Inferior parietal cortex (tissue), 1 donor: Measurements from ENCODE around the gene CACNG4.
"Not testable (repeated sequence)": the region's sequence is repeated elsewhere in the genome, so short reads cannot be mapped to it uniquely, and the experiment has no call there.

Source experiments
- DNase-seq: peaks from one replicate; pipeline ENCODE4 v3.0.0-alpha.2; 2016; ENCODE audit errors: extremely low spot score

Gene CACNG4

GRCh38 chr17:67018471-67019434 is 54.2 kb downstream of the CACNG4 start:
- no peak for DNase-seq

DNA sequence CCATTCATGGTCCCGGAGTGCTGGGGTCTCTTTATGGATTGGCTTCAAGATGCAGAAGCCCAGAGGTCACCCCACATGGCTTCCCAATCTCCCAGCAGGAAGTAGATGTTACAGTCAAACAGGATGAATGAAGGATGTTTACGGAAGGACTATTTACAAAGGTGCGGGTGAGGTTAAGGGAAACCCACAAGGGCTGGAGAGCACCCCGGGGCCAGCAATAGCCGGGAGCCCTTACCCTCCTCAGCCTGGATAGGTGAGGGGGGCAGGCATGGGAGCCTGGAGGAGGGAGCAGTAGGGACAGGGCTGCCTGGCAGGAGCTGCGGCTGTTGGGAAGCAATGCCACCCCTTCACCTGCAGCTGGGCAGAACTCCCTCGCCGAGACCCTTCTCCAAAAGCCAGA is 55.3 kb downstream of the CACNG4 start:
- no peak for DNase-seq

DNA sequence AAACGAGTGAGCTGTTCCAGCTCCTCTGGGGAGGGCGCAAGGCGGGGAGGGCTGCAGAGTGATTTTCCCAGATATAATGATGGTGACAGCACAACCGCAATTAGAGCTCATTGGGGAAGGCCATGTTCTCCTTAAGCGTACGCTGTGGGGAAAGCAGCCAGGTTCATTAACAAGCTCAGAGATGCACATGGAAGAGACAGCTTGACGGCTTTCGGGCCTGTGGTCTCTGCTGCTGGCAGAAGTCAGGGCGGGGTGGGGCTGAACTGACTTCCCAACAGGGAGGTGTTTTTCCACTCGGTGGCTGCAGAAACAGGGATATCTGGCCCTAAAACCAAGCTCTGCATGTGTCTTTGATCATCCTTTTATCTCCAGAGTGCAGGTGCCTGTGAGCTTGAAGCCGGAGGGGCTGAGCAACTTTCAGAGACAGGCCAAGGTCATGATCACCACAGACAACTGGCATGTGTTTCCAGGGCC is 55.8 kb downstream of the CACNG4 start:
- no peak for DNase-seq

DNA sequence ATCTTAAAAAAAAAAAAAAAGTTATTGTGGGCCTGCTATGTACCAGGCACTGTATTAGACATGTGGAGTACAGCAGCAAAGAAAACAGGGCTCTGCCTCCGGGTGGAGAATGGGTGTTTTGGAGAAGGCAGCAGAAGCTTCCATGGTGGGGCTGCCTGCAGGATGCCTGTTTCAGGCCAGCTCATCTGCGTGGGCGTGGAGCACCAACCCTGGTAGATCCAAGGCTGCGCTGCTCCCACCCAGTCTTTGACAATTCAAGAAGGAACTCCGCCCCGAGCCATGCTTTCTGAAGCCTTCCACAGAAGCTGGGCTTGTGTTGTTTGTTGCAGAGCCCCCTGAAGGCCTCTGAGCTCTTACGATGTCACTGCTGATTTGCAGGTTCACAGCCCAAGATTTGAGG is 56.7 kb downstream of the CACNG4 start:
- DNase-seq: no peak

DNA sequence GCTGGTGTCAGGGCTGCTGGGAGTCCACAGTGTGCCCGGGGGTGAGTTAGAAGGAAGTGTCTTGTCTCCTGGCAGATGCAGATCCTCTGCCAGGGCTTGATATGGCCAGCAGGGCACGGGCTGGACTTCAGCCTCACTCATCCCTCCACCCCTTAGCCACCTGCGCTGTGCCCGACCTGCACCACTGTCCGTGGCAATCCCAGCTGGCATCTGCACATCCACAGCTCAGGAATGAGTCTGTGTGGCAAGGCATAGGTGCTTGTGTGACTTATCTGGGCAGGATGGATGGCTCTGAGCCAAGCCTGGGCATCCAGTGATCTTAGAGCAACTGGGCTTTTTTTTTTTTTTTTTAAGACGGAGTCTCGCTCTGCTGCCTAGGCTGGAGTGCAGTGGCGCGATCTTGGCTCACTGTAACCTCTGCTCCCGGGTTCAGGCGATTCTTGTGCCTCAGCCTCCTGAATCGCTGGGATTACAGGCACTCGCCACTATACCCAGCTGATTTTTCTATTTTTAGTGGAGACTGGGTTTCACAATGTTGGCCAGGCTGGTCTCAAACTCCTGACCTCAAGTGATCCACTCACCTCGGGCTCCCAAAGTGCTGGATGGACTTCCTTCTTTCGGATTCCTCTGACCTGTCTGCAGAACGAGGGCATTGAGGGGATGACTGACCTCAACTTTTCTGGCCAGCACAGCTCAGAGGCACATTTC is 57.4 kb downstream of the CACNG4 start:
- DNase-seq: no peak

- DNase-seq: no peak
Measured at GRCh38 chr17:67022451-67022810, 57.9 kb downstream of the CACNG4 start.

DNA sequence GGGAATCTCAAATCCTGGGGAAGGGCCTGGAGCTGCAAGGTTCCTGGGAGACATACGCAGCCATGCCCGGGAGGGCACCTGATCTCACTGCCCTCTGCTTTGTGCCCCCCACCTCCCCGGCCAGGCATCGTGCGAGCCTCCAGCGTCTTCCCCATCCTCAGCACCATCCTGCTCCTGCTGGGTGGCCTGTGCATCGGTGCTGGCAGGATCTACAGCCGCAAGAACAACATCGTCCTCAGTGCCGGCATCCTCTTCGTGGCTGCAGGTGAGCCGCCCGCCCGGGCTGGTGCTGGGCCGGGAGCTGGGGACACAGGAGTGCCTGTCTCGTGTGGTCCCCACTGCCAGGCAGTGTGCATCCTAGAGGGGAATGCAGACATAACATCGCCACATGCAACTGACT is 60.2 kb downstream of the CACNG4 start:
- DNase-seq: no peak

GRCh38 chr17:67025216-67025792 is 60.8 kb downstream of the CACNG4 start:
- no peak for DNase-seq

DNA sequence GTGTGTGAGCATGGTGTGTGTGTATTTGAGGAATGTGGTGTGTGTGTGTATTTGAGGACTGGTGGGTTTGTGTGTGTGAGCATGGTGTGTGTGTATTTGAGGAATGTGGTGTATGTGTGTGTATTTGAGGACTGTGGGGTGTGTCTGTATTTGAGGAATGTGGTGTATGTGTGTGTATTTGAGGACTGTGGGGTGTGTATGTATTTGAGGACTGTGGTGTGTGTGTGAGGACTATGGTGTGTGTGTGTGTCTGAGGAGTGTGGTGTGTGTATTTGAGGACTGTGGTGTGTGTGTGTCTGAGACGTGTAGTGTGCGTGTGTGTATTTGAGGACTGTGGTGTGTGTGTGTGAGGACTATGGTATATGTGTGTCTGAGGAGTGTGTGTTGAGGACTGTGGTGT is 61.8 kb downstream of the CACNG4 start:
- DNase-seq: no peak

GRCh38 chr17:67027031-67027628 is 62.6 kb downstream of the CACNG4 start:
- DNase-seq: no peak

DNA sequence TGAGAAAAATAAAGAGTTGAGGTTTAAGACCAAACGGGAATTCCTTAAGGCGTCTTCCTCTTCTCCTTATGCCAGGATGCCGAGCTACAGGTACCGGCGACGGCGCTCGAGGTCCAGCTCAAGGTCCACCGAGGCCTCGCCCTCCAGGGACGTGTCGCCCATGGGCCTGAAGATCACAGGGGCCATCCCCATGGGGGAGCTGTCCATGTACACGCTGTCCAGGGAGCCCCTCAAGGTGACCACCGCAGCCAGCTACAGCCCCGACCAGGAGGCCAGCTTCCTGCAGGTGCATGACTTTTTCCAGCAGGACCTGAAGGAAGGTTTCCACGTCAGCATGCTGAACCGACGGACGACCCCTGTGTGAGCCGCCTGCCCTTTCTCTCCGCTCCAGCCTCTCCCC is 66.1 kb downstream of the CACNG4 start:
- no peak for DNase-seq

- no peak for DNase-seq
Measured at GRCh38 chr17:67032382-67032781, 67.9 kb downstream of the CACNG4 start.

DNA sequence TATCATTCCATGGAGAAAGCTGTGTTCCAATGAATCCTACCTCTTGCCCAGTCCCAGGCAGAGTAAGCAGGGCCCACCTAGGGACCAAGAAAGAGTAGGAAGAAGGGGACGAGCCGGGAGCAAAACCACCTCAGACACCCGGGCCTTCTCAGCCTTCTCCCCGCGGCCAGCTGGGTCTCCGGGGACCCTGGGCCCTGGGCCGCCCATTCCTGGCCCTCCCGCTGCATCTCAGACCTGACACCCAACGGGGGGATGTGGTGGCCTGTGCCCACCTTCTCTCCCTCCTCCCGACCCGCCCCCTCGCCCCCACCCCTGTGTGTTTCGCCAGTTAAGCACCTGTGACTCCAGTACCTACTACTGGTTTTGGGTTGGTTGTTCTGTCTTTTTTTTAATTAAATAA is 68.5 kb downstream of the CACNG4 start:
- no peak for DNase-seq

DNA sequence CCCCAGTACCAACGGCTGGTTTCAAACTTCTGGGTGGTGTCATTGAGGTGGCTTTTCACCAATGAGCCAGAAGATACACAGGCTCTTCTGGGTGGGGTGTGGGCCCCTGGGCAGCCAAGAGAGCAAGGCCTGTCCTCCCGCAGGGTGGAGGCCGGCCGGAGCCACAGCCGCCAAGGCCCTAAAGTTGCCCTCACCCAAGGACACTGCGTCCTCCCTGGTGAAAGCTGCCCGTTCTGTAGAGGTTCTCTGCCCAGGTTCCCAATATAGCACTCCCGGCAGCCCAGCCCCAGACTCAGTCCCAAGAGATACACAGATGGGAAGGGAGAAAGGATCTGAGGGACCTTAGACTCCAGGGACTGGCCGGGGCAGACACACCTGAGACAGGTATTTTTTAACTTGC is 69.1 kb downstream of the CACNG4 start:
- no peak for DNase-seq

DNA sequence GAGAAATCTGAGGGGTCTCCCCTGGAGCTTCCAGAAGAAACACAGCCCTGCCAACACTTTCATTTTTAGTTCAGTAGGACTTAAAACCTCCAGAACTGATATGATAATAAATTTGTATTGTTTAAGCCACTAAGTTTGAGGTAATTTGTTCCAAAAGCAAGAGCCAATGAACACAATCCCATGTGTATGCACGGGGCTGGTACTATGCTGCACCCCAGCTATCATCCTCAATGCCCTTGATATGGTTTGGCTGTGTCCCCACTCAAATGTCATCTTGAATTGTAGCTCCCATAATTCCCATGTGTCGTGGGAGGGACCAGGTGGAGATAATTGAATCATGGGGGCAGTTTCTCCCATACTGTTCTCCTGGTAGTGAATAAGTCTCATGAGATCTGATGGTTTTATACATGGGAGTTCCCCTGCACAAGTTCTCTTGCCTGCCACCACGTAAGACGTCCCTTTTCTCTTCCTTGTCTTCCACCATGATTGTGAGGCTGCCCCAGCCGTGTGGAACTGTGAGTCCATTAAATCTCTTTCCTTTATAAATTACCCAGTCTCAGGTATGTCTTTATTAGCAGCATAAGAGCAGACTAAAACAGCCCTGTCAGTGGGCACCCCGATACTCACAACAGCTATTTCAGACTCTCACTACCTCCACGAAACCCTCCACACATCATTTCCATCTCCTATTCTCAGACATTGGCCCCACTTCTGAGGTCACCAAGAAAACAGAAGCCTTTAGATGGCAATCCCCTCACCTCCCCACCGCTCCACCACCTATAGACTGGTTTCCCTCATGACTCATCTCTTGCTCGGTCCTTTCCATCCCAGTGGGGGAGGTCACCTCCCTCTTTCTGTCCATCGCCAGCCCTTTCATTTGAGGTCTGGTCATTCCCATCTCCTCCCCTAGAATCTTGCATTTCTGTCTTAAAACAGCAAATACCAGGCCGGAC is 70.9 kb downstream of the CACNG4 start:
- no peak for DNase-seq

DNA sequence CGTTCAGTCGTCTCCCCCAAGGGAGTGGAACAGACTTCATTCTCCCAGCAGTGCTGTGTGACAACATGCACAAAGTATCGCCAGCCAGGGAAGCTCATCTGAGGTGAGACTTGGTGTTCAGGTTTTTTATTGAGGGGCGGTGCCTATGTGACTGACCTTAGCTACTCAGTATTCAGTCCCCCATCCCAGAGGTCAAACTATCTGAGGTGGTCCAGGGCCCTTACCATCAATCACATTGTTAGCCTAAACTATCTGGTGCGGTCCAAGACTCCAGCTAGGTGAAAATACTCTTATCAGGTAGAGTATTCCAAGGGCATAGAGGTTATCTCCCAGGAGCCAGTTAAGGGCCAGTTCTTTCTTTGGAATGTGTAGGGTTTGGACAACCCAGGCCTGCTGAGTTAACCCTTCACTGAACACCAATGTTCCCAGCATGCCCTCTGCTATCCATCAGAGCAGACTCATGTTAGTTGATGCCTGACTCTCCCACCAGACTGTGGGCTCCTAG is 74.4 kb downstream of the CACNG4 start:
- DNase-seq: no peak

DNA sequence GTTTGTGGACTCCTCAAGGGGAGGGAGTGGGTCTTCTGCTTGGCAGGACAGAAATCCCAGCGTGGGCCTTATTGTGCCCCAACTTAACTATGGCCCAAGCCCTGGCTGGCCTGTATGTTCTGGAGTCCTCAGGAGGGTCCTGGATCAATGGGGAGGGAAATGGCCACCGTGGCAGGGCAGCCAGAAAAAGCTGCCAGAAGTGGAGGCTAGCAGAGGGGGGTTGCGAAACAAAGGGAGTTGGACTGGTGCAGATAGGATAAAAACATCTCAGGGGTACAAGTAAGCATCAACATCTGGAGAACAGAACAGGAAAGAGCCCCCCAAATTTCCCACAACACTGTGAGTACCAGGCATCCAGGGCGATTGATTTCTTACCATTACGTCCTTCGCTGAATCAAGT is 76.1 kb downstream of the CACNG4 start:
- no peak for DNase-seq

GRCh38 chr17:67041119-67041518 is 76.6 kb downstream of the CACNG4 start:
- DNase-seq: not testable (repeated sequence)

- DNase-seq: no peak
Measured at GRCh38 chr17:67041531-67041930, 77.0 kb downstream of the CACNG4 start.

DNA sequence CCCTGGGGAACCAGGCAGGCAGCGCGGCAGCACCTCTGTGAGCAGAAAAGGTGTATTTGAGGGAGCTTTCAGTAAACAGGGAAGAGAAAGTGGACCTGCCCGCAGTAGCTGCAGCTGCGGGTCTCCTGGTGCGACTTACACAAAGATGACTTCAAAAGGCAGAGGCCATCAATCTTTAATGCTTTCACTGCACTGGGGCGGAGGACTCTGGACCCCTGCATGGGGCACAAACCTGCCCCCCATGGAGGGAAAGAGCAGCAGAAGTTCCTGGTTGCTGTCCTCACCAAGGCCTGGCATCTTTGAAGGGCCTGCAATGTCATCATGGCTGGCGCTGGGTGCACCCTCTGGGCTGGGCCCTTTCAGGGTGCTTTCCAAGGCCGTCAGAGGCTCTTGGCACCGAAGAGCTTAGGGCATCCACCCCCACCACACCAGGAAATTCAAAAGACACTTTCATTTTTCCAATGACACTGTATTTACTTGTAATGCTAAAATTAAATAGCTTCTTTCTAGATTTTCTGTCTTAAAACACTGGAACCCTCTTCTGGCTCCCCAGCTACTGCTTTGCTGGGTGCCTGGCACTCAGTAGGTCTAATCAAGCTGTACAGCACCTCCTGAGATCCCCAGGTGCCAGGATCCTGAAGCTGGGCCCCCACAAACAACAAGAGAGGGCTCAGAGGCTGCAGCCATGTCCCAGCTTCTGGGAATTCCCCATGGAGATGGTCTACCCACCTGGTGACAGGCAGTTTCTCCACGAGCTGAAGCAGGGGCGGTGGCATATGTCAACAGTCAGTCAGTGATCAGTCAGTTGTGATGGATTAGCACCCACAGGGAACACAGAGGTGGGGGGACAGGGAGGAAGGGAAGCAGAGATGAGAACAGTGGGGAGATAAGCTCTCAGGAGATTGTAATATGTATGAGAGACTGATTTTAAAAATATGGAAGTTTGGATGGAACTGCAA is 77.7 kb downstream of the CACNG4 start:
- DNase-seq: no peak
